T-helper 1 cell treated with Interleukin-12 subunit alpha and Interleukin-12 subunit beta and Interleukin-4 antibody, amounts not matched to agents 30 ng/mL and 1 ng/mL, for 36 hours (primary cell): ENCODE results near the gene H19. TPM values are rescaled to one million over a fixed set of nuclear protein-coding genes. Genes with fewer than 3 reads are reported as not detected.

Experiments
- intact Hi-C: fragments of 100-400 bp; cut with micrococcal nuclease; formaldehyde crosslinking; loops from one replicate; pipeline ENCODE4 v1.15.1; 2024
- total RNA-seq: library from RNA; stranded (reverse); gene quantifications from 2 replicates; pipeline ENCODE4 v1.2.3, GENCODE V29; 2022

H19 gene
- total RNA-seq, 1 donor from 2014 or later = not detected

GRCh38 chr11:1947592-1948237 lies 49.9 kb downstream of the H19 start:
- intact Hi-C loops = no loop called here

- intact Hi-C loops = no loop called here
These were observed 50.7 kb downstream of the H19 start, which contains the start of gene MRPL23 for GRCh38 chr11:1946812-1947484. Gene MRPL23, plus strand, starts transcription at chr11:1947332. Its CDS starts 31 bp downstream, at chr11:1947363.

Other genes with a start within 250 kb of the H19 start
- gene IFITM10, start 247.2 kb downstream of the H19 start, total RNA-seq = 1.2 and 1.8 TPM in 2 replicates
- 209 and 218 TPM in 2 replicates for gene CTSD, start 233.9 kb downstream of the H19 start, total RNA-seq
- not detected in 2 replicates for gene SYT8, start 162.9 kb downstream of the H19 start, total RNA-seq
- not detected in 2 replicates for gene TNNI2, start 158.9 kb downstream of the H19 start, total RNA-seq
- gene LSP1, start 144.8 kb downstream of the H19 start, total RNA-seq = 418 and 430 TPM in 2 replicates
- gene PRR33, start 105.9 kb downstream of the H19 start, total RNA-seq = not detected in 2 replicates
- 6.1 and 6.7 TPM in 2 replicates for gene TNNT3, start 78.1 kb downstream of the H19 start, total RNA-seq
- gene MRPL23, start 50.5 kb downstream of the H19 start, total RNA-seq = 45.3 and 51.3 TPM in 2 replicates
- 0.17 and 0.32 TPM in 2 replicates for gene IGF2, start 141.5 kb upstream of the H19 start, total RNA-seq
- not detected in 2 replicates for gene INS, start 163.4 kb upstream of the H19 start, total RNA-seq
- gene TH, start 174.0 kb upstream of the H19 start, total RNA-seq = not detected in 2 replicates